Middle frontal gyrus (tissue), 1 donor: ENCODE data around the gene ITGB1BP1.

Experiments
- DNase-seq: peaks from one replicate; pipeline ENCODE4 v3.0.0-alpha.2; 2015; ENCODE audit warnings: low spot score; ENCODE audit errors: extremely low spot score

The ITGB1BP1 gene

GRCh38 chr2:9378433-9379390 lies 44.6 kb downstream of the ITGB1BP1 start:
- DNase-seq, result no peak

GRCh38 chr2:9377461-9378097 lies 45.7 kb downstream of the ITGB1BP1 start:
- no peak for DNase-seq

- DNase-seq, result no peak
Observed at GRCh38 chr2:9375857-9376428, 47.4 kb downstream of the ITGB1BP1 start.

- no peak for DNase-seq
Observed at GRCh38 chr2:9374071-9374730, 49.1 kb downstream of the ITGB1BP1 start.

DNA sequence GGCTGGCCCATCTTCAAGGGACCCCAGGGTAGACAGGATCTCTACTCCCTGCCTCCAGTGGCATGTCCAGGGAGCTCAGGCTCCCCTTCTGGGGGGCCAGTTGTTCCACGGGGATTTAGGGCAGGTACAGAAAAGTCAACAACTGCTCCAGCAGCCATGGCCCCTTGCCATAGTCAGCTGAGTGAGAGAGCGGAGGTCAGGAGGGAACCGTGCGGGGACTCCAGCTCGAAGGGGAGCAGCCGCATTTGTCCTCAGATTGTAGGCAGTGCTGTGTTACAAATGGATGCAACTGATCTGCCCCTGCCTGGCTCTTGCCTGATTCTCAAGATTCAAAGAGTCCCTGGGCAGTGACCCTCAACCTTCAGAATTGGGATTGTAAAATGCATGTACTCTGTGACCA lies 49.9 kb downstream of the ITGB1BP1 start:
- no peak for DNase-seq

DNA sequence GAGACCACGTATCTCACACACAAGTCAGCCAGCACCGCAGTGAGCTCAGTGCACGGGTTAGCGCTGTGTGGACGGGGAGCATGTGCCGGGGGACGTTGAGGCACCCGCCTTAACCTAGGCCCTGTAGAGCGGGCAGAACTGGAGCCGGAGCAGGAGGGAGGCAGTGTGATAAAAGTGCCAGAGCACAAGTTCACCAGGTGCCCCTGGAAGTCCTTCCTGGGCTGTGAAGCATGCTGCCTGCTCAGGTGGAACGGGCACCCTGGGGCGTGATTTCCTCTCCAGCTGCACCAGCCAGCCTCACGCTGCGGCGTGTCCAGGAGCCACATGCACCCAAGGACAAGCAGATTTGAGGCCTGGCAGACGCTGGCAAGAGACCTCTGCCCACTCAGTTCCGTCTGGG lies 50.3 kb downstream of the ITGB1BP1 start:
- no peak for DNase-seq

- DNase-seq, result no peak
Observed at GRCh38 chr2:9370746-9371145, 52.6 kb downstream of the ITGB1BP1 start.

DNA sequence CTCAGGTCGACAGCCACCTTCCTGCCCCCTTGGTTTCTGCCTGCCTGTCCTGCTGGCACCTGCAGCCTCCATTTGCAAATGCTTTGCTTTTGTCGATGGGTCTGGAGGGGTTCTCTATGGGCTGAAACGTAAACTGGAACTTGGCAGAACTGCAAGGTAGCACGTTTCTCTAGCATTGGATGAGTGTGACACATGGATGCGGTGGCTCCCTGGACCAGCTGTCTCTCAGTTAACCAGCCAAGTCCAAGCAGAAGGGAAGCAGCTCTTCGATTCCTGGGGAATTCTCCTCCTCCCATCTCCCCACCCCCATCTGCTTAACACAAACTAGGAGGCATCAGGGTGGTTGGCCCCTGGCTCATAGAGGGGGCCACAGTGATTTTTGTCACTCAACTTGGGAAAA lies 57.3 kb downstream of the ITGB1BP1 start:
- DNase-seq, result no peak

DNA sequence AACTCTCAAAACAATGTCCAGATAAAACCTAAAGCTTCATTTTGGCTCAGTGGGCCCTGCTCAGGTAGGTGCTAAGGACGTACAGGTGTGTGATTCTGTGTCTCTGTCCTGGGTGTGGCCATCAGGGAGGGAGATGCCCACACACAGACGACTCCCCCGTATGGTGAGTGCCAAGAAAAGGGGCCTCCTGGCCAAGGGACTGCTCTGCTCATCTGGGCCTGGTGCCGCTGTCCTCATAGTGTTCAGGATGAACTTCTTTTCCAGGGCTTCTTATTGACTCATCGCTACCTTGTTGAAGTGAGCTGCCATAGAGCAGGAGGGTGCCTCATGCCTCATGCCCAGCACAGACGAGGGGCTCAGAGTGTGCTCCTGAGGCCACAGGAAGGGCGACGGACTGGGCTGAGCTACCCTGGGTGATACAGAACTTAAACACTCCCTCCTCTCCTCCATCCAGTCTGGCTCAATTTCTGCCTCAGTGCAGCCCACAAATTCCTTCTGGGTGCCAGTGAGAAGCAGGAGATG lies 57.8 kb downstream of the ITGB1BP1 start:
- DNase-seq, result no peak

DNA sequence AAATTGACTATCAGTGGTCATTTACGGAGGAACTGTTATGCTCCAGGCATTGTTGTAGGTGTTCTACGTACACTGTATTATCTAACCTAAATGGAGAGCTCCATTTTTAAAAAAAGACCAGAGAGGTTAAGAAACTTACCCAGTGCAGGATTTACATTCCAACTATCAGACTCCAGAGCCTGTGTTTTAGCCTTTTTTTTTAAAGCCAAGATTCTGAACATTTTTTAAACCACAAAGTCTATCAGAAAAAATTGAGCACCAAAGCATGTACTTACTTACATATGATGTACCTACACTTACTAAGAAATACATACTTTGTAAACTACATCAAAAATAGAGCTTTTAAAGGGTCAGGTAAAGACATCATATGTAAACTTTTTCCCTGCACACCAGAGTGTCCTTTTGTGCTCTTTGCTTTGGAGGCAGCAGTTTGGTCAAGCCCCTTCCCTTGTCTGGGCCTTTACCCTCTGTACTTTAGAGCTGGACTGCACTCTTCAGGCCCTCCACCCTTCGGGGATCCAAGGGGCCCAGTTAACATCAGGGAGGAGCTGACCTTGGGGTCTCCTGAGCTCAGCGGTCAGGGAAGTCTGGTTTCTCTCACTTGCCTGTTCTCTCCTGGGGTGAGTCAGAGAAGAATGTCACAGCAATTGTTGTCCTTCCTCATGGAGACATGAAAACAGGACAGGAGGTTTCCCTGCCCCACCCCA lies 58.4 kb downstream of the ITGB1BP1 start:
- DNase-seq, result no peak

- DNase-seq, result no peak
Observed at GRCh38 chr2:9364373-9364772, 59.0 kb downstream of the ITGB1BP1 start.

GRCh38 chr2:9360701-9361100 lies 62.6 kb downstream of the ITGB1BP1 start:
- DNase-seq, result no peak

DNA sequence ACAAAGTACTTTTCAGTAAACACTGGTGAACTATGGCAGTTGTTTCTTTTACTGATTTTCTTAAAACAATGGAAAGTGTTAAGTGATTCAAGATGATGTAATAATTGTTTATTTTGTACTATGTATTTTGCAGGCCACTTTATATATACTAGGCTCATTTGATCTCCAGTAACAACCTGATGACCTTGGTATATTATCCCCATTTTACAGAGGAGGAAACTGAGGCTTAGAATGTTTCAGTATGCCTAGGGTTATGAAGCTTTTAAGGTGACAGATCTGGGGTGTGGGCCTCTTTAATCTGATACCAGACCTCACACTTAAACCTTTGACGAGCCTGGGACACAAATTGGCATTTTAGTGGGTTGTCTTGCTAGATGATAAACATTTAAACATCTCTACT lies 63.2 kb downstream of the ITGB1BP1 start:
- DNase-seq, result no peak

- DNase-seq, result no peak
Observed at GRCh38 chr2:9359463-9359862, 63.9 kb downstream of the ITGB1BP1 start.

GRCh38 chr2:9358846-9359245 lies 64.5 kb downstream of the ITGB1BP1 start:
- DNase-seq, result no peak

GRCh38 chr2:9356261-9356660 lies 67.1 kb downstream of the ITGB1BP1 start:
- DNase-seq, result no peak

DNA sequence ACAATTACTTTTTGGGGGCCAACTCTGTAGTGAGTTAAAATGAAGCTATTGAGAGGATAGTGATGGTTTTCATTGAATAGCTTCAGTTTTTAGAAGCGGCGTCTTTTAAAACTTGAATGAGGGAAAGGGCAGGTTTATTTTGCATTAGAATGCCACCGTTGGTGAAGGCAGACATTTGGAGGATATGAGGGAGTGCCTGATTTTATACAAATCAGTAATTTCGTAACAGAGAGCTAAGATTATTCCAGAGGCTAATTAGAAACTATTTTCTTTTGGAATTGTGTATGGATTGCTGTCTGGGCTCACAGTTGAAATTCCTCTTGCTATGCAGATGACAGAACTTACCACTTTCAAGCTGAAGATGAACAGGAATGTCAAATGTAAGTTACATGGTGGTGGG lies 67.6 kb downstream of the ITGB1BP1 start:
- no peak for DNase-seq

GRCh38 chr2:9355270-9355669 lies 68.1 kb downstream of the ITGB1BP1 start:
- DNase-seq, result no peak

DNA sequence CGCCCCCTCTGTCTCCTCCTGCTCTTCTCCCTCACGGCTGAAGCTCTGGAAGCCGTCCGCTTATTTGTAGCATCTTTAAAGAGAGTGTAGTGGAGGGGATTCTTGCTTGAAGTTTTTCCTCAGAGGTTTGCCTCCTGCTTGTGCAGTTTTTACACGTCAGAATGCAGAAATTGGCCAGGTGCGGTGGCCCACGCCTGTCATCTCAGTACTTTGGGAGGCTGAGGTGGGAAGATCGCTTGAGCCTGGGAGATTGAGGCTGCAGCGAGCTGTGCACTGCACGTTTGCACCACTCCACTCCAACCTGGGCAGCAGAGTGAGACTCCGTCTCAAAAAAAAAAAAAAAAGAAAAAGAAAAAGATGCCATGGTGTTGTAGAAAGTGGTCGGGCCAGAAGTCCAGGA lies 69.0 kb downstream of the ITGB1BP1 start:
- no peak for DNase-seq
